Natural killer cell (primary cell): ENCODE measurements around the gene PDXK. TPM values are rescaled to one million over a fixed set of nuclear protein-coding genes. Genes with fewer than 3 reads are reported as not detected.

Experiments used
- ATAC-seq, 3 donors: fragments of 150-1000 bp in 2 of 3; fragments of 200-7000 bp in 1 of 3; cut with Tn5 transposase; 1 replicate in 1 of 3; 2 replicates in 2 of 3; pipeline ENCODE4 v1.10.0; 2021; ENCODE audit warnings: mild to moderate bottlenecking in 2 of 3, moderate library complexity in 2 of 3
- DNase-seq, 2 donors: peaks; one replicate each; pipeline versions ENCODE4 v3.0.0 to v3.0.0-alpha.2; 2013 to 2021; ENCODE audit warnings: mixed read lengths in 1 of 2
- H3K27ac ChIP-seq: one replicate; pipeline ENCODE4 v1.5.1; 2013; ENCODE audit warnings: mild to moderate bottlenecking, low read length
- H3K27me3 ChIP-seq: one replicate; pipeline ENCODE4 v1.6.1; 2013; ENCODE audit warnings: low read length; ENCODE audit not compliant: control insufficient read depth, insufficient read depth
- H3K36me3 ChIP-seq: one replicate; pipeline ENCODE4 v1.6.1; 2013; ENCODE audit warnings: low read length; ENCODE audit not compliant: control insufficient read depth, insufficient read depth
- H3K4me1 ChIP-seq: one replicate; pipeline ENCODE4 v1.6.1; 2013; ENCODE audit warnings: low read length; ENCODE audit not compliant: control insufficient read depth, insufficient read depth
- H3K4me3 ChIP-seq: one replicate; pipeline ENCODE4 v1.5.1; 2013; ENCODE audit warnings: low read length
- H3K9me3 ChIP-seq: one replicate; pipeline ENCODE4 v1.6.1; 2013; ENCODE audit warnings: low read length; ENCODE audit not compliant: control insufficient read depth, insufficient read depth
- H3K27ac Mint-ChIP-seq, 2 donors: one replicate each; pipeline ENCODE4 v1.8.0; 2022; ENCODE audit warnings: mild to moderate bottlenecking in 2 of 2, mixed read lengths in 2 of 2, moderate library complexity in 1 of 2
- H3K27me3 Mint-ChIP-seq, 2 donors: one replicate each; pipeline ENCODE4 v1.8.0; 2022; ENCODE audit warnings: low read depth in 2 of 2, mixed read lengths in 2 of 2
- H3K36me3 Mint-ChIP-seq: one replicate; pipeline ENCODE4 v1.8.0; 2022; ENCODE audit warnings: mixed read lengths
- H3K4me1 Mint-ChIP-seq, 2 donors: one replicate each; pipeline ENCODE4 v1.8.0; 2022; ENCODE audit warnings: mixed read lengths in 2 of 2
- H3K4me3 Mint-ChIP-seq: one replicate; pipeline ENCODE4 v1.8.0; 2022; ENCODE audit warnings: mild to moderate bottlenecking, moderate library complexity, mixed read lengths
- H3K9me3 Mint-ChIP-seq, 2 donors: one replicate each; pipeline ENCODE4 v1.8.0; 2022; ENCODE audit warnings: mixed read lengths in 2 of 2
- WGBS: methylation state at CpG from one replicate; pipeline ENCODE4 v1.1.7; 2013; ENCODE audit warnings: missing lambda C conversion rate; ENCODE audit not compliant: insufficient coverage; 5-methylcytosine and 5-hydroxymethylcytosine counted together
- intact Hi-C: fragments of 100-400 bp; cut with micrococcal nuclease; formaldehyde crosslinking; loops from one replicate; pipeline ENCODE4 v1.14.2; 2022
- total RNA-seq, 4 donors: library from RNA; stranded (reverse); fragments of 120-200 nt in 1 of 4; gene quantifications; one replicate each; pipeline versions ENCODE4 v1.2.3 to v1.2.4, GENCODE V29; 2013 to 2022
- TF ChIP-seq, protein P1 (sequence below): fragments of 200-600 bp; IDR thresholded peaks from one replicate; pipeline ENCODE4 v1.8.0; 2022; ENCODE audit warnings: antibody characterized with exemption

PDXK gene
- total RNA-seq, 3 donors from 2014 or later (not counting 1 experiment from before 2014, with no cell fraction given) = 73.8 to 77.0 (median 74.6) TPM

DNA sequence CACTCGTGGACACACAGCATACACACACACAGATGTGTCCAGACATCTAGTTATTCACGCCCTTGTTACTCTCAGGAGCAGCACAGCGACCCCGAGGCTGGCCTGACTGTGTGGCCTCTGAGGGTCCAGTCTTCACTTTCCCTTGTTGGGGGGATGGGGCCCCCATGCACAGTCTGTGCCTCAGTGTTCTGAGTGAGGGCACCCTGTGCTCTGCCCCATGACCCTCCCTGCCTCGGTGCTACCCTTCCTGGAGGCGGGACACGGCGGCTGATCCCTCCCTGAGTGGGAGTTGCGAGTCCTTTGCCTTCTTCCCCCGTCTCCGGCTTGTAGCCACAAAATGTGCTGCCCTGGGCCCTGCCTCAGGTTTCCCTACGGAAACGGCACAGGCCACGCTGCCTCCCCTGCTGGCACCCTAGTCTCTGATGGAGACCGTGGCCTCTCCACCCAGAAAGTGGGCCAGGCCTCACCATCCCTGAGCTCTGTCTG is 48.6 kb downstream of the PDXK start:
- no peak overlapping the region for H3K4me3 Mint-ChIP-seq
- no peaks in the 10 kb centered on the region for H3K27me3 Mint-ChIP-seq
- H3K9me3 Mint-ChIP-seq = no peaks in the 10 kb centered on the region
- DNase-seq = no peak
- Histone ChIP-seq H3K9me3 (no peaks in the 10 kb centered on the region), H3K27ac (no peak overlapping the region), H3K4me3 (no peak overlapping the region), H3K36me3 (no peaks in the 10 kb centered on the region), H3K27me3 (no peaks in the 10 kb centered on the region), H3K4me1 (no peaks in the 10 kb centered on the region)
- TF ChIP-seq, protein P1, sequence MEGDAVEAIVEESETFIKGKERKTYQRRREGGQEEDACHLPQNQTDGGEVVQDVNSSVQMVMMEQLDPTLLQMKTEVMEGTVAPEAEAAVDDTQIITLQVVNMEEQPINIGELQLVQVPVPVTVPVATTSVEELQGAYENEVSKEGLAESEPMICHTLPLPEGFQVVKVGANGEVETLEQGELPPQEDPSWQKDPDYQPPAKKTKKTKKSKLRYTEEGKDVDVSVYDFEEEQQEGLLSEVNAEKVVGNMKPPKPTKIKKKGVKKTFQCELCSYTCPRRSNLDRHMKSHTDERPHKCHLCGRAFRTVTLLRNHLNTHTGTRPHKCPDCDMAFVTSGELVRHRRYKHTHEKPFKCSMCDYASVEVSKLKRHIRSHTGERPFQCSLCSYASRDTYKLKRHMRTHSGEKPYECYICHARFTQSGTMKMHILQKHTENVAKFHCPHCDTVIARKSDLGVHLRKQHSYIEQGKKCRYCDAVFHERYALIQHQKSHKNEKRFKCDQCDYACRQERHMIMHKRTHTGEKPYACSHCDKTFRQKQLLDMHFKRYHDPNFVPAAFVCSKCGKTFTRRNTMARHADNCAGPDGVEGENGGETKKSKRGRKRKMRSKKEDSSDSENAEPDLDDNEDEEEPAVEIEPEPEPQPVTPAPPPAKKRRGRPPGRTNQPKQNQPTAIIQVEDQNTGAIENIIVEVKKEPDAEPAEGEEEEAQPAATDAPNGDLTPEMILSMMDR = no peak
- intact Hi-C loops = no loop called here
- ATAC-seq = no peak
- no peaks in the 10 kb centered on the region for H3K36me3 Mint-ChIP-seq
- H3K27ac Mint-ChIP-seq = no peak overlapping the region
- 92% methylated on average over 15 of the region's 15 CpGs for WGBS
- no peaks in the 10 kb centered on the region for H3K4me1 Mint-ChIP-seq

DNA sequence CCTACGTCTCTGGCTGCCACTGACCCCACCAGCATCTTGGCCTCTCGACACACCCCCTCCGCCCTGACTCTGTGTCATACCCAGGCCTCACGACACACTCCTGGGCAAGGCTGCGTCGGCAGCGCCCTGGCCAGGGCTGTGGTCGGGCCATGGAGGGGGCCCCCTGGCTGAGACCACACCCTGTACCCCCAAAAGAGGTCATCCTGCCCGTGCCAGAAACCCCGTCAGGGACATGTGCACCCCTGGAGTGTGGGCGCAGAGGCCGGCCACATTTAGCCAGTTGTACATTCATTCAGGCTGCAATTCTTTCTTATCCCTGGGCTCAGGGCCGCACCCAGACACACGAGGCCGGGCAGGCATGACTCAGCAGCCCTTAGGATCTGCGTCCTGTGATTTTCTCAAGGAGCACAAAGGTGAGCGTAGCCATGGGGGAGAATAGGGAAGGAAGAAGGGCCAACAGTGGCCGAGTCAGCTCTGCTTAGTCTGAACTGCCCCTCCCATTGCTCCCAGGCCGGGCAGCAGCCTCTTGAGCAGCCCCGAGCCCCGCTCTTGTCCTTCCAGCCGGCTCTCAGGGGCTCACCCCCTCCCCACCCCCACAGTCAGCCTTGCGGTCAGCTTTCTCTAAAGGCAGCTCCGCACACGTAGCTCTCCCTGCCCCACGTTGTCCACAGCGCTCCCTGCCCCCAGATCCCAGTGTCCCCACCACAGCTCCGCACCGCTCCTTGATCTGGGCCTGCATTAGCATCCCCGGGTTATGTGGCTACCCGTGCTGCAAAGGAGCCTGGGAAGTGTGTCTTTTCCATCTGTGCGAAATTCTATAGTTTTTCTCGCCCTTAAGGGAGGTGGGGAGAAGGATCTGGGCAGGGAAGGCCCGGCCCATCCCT is 49.3 kb downstream of the PDXK start:
- Histone ChIP-seq H3K9me3 (no peaks in the 10 kb centered on the region), H3K27ac (no peak overlapping the region), H3K4me3 (no peak overlapping the region), H3K4me1 (no peaks in the 10 kb centered on the region), H3K36me3 (peaks cover 3% of the 10 kb centered on the region), H3K27me3 (no peaks in the 10 kb centered on the region)
- Mint-ChIP-seq H3K27me3 (no peaks in the 10 kb centered on the region), H3K9me3 (no peaks in the 10 kb centered on the region), H3K4me1 (peaks cover 0 to 3% of the 10 kb centered on the region in 2 donors), H3K27ac (no peak overlapping the region), H3K4me3 (no peak overlapping the region), H3K36me3 (no peaks in the 10 kb centered on the region)
- ATAC-seq (peak in 1 of 3 donors; percentile 18), DNase-seq (no peak)
- intact Hi-C loops = no loop called here
- 65% methylated on average over 34 of the region's 34 CpGs for WGBS
- TF ChIP-seq, protein P1 = no peak

DNA sequence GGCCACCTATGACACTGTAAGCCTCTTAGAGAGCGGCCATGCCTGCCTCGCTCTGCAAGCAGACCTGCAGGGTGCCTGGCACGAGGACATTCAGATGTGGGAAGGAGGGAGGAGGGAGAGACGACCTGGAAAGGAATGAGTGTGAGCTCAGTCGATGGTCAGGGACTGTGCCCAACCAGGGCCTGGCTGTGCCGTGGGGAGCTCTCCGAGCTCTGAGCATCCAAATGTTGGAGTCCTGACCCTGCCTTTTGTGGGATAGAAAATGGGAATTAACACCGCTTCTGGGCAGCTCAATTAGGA is 49.9 kb downstream of the PDXK start:
- no peak overlapping the region for H3K27ac Mint-ChIP-seq
- H3K36me3 Mint-ChIP-seq = no peaks in the 10 kb centered on the region
- Histone ChIP-seq H3K4me1 (no peaks in the 10 kb centered on the region), H3K27me3 (no peaks in the 10 kb centered on the region), H3K4me3 (no peak overlapping the region), H3K36me3 (peaks cover 9% of the 10 kb centered on the region), H3K27ac (no peak overlapping the region), H3K9me3 (no peaks in the 10 kb centered on the region)
- DNase-seq (no peak), ATAC-seq (no peak)
- H3K4me1 Mint-ChIP-seq = peaks cover under 1 to 8% of the 10 kb centered on the region in 2 donors
- TF ChIP-seq, protein P1 = no peak
- no peak overlapping the region for H3K4me3 Mint-ChIP-seq
- intact Hi-C loops = no loop called here
- H3K27me3 Mint-ChIP-seq = no peaks in the 10 kb centered on the region
- 93% methylated on average over 8 of the region's 8 CpGs for WGBS
- no peaks in the 10 kb centered on the region for H3K9me3 Mint-ChIP-seq
